Measurements from ENCODE around the gene COMMD1.

DNA sequence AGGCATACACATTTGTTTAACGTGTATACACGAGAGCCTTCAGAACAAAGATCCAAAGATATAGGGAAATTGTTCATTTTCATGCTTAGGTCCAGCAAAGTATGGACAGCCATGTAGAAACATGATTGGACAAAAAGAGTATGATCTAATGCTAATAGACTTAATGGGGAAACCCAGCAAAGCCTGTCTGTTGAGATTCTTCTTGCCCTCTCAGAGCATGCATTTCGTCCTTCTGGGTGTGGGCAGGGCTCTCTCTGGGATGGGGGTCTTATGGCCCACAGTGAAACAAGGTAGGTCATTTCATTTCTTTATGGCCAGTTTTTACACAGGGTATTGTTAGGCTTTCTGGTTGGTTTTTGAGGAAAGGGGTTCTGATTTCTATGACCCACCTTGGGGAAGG lies 124.4 kb downstream of the COMMD1 start:
- TF ChIP-seq CTCF (optimal IDR thresholded peaks at IDR 0.05 in 1 of 3, IDR thresholded peaks at IDR 0.05 in 1 of 3, conservative IDR thresholded peaks at IDR 0.05 in 1 of 3; ENCODE audit: extremely low read depth in 1 of 3, insufficient read depth in 2 of 3, low read length in 3 of 3), result no peak
- TF ChIP-seq EZH2 (IDR thresholded peaks at IDR 0.05; ENCODE audit: low read length), result no peak
